HG03095 (cell line): Measurements from ENCODE around the gene IGBP1.
A peak's percentile ranks its signal among the peaks of the same experiment; 100 is the strongest.
"Not testable (repeated sequence)": the region's sequence is repeated elsewhere in the genome, so short reads cannot be mapped to it uniquely, and the experiment has no call there.

Experiments used
- ATAC-seq: cut with Tn5 transposase; IDR thresholded peaks from one replicate; pipeline ENCODE4 v1.9.1; 2021; ENCODE audit warnings: moderate library complexity; ENCODE audit not compliant: unreplicated experiment

Gene IGBP1

DNA sequence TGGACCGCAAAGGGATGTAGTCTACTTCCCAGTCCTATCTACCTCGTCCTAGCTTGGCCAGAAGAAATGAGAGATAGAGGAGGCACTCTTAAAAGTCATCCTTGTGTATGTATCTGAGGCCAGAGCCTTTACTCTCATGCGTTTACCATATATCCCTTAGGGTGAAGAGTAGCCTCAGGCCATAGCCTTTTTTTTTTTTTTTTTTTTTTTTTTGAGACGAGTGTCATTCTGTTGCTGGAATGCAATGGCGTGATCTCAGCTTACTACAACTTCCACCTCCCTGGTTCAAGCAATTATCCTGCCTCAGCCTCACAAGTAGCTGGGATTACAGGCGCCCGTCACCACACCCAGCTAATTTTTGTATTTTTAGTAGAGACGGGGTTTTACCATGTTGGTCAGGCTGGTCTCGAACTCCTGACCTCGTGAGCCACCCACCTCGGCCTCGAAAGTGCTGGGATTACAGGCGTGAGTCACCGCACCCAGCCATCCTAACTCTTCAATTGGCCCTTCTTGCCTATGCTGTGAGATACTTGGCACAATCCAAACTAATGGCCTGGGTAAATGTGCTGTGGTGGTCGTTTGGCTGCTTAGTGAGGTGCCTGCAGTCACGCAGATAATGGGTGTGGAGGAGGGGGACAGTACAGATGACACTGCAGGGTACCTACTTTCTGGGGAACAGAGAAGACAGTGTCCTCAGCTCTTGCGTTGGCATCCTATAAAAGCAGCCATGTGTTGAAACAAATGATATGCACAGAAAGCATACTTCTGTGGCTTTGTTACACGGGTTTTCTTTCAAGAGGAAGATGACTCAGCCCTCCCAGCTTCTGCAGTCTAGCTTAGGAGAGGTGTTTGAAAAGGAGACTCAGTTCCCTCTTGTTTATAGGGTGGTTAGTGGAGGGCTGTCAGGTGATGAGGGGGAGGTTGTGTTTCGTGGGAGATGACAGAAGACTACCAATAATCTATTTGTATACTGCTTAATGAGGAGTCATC is 33.6 kb downstream of the IGBP1 start:
- ATAC-seq = peak; percentile 57

DNA sequence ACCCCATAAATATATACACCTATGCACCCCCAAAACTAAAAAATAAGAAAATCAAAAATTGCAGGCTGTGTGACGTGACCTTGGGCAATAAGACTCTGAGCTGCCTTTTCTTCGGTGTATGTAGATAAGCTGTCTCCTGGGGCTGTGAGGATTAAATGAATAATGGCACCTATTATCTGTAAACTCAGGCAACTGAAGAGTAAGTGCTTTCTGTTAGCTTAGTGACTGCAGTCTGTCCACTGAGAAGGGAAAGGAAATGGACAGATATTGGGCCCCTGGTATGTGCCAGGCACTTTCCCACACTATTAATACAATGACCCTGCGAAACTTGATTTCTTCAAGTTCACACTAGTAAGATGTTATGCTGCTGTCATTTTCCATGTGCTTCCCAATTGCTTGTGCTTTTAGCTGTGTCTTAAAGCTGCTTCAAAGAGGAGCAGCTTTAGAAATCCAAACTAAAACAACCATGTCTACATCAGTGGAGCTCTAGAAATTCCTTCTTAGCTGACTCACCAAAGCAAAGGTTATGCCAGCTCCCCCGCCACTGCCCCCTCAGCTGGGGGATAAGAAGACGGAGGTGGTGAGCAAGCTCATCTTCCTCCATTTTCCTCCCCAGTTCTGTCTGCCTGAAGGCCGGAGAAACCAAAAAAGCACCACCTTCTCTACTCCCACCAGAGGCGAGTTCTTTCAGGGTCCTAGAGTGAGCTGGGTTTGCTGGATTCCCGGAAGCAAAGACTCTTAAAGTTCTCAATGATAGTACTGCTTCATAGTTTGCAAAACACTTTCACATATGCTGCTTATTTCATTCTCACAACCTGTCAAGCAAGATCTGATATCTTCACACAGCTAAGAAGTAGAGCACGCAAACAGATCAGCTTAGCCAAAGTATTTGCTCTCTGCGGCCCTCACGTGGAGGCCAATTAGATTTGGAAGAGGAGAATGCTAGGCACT is 35.3 kb downstream of the IGBP1 start:
- ATAC-seq = no peak

GRCh38 chrX:70169281-70169680 is 36.0 kb downstream of the IGBP1 start:
- ATAC-seq = no peak

GRCh38 chrX:70171624-70172023 is 38.4 kb downstream of the IGBP1 start:
- no peak for ATAC-seq

- no peak for ATAC-seq
These were observed 39.0 kb downstream of the IGBP1 start for GRCh38 chrX:70172221-70172620.

GRCh38 chrX:70172964-70173363 is 39.7 kb downstream of the IGBP1 start:
- ATAC-seq = no peak

- no peak for ATAC-seq
These were observed 41.5 kb downstream of the IGBP1 start for GRCh38 chrX:70174754-70175153.

GRCh38 chrX:70175338-70175737 is 42.1 kb downstream of the IGBP1 start:
- no peak for ATAC-seq

- peak; percentile 69 for ATAC-seq
These were observed 43.8 kb downstream of the IGBP1 start, which contains the start of gene DGAT2L6 for GRCh38 chrX:70176938-70177533. Gene DGAT2L6 (plus strand): TSS chrX:70177483. CDS start chrX:70177583, 100 bp downstream.

DNA sequence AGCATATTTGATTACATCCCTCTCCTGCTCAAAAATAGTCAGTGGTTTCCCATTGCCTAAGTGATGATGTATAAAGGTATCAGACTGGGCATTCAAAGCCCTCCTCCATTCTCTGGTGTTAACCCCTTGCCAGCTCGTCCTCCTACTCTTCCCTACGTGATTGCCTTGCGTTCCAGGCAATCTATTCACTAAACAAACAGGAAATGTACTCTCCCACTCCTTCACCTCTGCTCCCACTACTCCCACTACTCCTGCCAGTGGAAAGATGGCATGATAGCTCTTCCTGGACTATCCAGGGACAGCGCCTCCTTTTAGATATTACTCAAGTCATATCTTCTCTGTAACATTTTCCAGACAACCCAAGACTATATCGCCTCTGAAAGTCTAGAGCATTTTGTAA is 49.8 kb downstream of the IGBP1 start:
- no peak for ATAC-seq

DNA sequence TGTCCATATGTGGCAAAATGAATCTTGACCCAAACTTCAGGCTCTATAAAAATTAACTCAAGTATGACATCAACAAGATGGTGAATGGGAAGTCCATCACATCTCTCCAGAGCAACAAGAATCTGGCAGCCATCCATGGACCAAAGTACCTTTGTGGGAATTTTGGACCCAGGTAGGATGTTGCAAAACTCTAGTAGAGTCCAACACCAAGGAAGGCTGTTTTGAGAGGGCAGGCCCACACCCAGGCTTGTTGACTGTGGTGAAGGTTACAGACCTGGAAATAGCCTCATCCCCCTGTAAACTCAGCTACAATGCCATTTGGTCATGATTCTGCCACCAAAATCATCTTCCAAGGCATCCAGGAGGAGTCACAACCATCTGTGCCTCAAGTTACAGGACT is 57.0 kb downstream of the IGBP1 start:
- no peak for ATAC-seq

GRCh38 chrX:70196961-70197720 is 63.9 kb downstream of the IGBP1 start:
- peak; percentile 85 for ATAC-seq

- no peak for ATAC-seq
These were observed 68.5 kb downstream of the IGBP1 start for GRCh38 chrX:70201732-70202131.

DNA sequence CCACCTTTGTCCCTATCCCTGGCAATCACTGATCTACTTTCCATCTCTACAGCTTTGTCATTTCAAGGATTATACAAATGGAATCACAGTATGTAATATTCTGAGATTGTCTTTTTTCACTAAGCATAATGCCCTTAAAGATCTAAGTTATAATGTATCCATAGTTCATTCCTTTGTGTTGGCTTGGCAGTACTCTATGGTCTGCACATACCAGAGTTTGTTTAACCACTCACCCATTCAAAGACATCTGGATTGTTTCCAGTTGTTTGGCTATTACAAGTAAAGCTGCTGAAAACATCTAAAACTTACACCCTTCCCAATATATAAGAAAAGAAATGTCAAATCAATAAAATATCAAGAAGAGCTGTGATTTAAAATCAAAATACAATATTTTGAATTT is 75.2 kb downstream of the IGBP1 start:
- no peak for ATAC-seq

GRCh38 chrX:70209570-70209969 is 76.3 kb downstream of the IGBP1 start:
- not testable (repeated sequence) for ATAC-seq
